GM19438 (cell line): ENCODE results near the gene MRPS22.

Experiments
- ATAC-seq: cut with Tn5 transposase; IDR thresholded peaks from one replicate; pipeline ENCODE4 v1.9.1; 2021; ENCODE audit warnings: low read depth; ENCODE audit not compliant: unreplicated experiment

Gene MRPS22

DNA sequence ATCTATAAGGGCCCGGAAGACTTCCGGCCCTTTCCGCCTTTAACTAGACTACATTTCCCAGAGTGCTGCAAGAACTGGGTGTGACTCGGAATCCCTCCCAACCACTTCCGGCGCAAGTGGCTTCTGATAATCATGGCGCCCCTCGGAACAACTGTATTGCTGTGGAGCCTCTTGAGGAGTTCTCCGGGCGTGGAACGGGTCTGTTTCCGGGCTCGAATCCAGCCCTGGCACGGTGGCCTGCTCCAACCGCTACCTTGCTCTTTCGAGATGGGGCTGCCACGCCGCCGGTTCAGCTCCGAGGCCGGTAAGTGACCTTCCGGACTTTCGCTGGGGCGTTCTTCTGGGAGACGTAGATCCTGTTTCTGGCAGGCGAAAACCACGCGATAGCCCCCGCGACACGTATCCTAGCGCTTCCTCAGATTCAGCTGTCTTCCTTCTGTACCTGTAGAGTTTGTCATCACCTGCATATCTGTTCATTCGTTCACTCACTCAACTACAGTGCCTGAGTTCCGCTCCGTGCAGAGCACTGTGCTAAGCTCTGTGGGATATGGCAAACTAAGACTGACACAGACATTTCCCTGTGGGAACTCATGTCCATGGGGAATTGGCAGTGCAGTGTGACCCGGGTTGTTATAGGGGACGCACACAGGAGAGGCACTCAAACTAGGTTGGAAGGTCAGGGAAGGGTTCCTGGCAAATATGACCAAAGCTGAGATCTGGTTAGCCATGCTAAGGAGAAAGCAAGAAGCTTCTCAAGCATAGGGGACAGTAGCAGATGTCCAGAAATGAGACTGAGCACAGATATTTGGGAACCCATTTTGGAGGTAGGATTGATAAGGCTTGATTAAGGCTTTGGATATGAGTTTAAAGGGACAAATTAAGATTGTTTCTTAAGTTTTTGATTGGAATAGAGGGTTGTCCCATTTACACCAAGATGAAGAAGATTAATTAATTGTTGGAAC is at the start of gene MRPS22:
MRPS22 (plus strand) TSS at position 126 of the 962 bp plus-strand sequence; CDS start at position 133, 7 bp downstream.
- peak; percentile 99 for ATAC-seq

GRCh38 chr3:139295040-139295439 is 48.8 kb upstream of the MRPS22 start:
- no peak for ATAC-seq

DNA sequence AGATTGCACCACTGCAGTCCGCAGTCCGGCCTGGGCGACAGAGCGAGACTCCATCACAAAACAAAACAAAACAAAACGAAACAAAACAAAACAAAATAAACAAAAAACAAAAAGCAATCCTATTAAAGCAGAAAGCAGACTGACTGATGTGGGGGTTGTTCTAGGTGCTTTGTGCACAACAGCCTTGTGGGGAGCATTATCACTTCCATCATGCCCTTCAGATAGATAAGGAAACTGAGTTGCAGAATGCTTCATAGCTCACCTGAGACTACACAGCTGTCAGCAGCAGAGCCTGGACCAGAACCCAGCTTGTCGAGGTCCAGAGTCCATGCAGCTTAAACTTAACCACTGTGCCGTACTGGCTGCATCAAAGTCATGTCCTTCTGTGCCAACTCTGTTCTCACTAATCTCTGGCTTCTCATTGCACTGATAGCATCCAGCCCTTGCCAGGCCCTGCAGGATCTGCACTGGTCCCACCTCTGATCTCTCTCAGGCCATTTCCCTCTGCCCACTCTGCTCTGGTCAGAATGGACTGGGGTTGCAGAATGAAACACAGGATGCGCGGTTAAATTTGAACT is 47.6 kb upstream of the MRPS22 start:
- no peak for ATAC-seq

- ATAC-seq: no peak
These were observed 46.1 kb upstream of the MRPS22 start for GRCh38 chr3:139297588-139298311.

DNA sequence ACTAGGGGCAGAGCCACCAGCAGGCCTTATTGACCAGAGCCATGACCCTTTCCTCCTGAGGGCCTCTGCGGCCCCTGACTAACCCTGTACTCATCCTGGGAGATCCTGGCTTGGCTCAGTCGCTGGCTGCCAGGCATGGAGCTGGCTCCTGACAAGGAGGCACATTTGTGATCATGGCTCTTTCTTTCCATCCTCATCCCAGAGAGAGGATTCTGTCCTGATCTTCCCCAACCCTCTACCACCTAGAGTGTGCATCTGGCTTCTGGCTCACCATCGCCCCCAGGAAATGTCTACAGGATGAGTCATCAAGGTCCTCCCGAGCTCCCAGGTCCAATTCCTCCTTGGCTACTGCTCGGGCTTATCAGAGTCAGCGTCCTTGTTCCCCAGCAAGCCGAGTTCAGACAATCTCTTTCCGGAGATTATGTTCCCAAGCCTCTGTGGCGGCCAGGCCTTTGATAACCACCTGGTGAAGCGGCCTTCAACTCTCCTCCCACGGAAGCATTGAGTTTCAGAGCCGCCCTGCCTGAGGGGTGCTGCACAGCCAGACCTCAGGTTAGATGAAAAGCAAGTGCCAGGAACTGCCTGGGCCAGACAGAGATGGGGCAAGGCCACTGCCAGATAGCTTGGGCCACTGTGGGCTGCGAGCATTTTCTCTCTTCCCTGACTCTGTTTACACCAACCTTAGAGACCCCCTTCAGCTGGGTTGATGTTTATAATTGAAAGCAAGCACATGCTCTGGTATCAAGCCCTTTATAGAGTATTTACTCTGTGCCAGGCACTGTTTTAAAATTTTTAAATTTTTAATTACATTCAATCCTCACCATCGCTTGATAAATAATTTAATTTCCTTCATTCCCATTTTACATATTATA is 44.3 kb upstream of the MRPS22 start:
- no peak for ATAC-seq

- no peak for ATAC-seq
These were observed 43.4 kb upstream of the MRPS22 start for GRCh38 chr3:139300416-139300815.

DNA sequence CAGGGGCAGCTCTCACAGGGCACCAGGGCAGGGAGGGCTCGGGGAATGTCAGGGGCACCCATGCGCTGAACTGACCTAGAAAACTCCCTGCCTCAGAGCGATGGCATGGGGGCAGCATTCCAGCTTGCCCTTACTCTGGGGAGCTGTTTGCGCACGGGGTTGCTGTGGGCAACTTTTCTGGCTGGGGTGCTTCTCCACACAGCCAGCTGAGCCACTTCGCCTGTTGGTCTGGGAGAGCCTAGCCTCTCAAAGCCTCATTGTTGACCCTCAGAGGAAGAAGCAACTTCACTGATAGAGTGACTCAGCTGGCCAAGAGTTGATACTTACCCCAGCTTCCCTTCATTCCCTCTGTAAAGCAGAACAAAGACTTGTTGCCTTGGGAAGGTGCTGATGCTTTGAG is 42.6 kb upstream of the MRPS22 start:
- no peak for ATAC-seq

DNA sequence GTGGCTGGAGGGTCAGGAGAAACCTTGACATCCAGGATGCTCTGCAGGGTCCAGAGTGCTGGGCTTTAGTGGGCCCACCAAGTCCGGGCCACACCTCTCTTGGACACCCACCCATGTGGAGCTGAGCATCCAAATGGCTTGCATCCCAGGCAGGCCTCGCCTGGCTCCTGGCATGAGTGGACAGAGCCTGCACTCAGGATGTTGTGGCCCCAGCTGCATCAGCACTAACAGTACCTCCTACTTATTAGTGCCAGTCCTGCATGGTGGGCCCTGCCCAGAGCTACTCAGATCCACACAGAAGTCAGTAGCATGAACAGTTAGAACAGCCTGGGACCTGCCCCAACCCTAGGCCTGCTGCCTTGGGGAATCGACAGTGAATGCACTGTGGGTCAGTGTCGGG is 42.2 kb upstream of the MRPS22 start:
- ATAC-seq: no peak

DNA sequence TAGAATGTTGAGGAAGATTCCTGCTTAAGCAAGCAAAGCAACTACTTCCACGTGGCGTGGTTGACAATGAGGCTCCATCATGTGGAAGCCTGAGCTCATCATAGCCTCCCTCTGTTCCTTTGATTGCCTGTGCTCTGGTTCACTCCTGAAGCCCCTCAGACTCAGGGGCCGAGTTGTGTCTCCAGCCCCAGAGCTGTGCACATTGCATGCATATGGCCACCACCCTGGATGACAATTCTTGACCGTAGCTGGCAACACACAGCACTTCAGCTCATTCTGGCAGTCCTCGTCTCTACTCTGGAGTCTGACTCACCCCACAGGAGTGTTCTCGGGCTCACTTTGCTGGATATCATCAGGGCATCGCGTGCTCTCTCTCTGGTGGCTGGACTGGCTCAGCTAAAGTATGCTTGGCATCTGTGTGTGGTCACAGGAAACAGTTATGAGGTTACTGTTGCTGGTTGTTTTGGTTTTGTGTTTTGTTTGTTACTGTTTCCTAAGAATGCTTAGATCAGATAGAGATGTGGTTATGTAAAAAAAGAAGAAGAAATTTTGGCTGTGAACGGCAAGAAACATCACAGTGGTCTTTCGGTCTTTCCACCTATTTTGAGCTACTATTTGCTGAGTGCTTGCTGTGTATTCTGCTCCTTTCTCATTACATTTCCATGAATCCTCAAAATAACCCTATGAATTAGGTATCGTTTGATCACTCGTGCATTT is 41.6 kb upstream of the MRPS22 start:
- ATAC-seq: no peak

DNA sequence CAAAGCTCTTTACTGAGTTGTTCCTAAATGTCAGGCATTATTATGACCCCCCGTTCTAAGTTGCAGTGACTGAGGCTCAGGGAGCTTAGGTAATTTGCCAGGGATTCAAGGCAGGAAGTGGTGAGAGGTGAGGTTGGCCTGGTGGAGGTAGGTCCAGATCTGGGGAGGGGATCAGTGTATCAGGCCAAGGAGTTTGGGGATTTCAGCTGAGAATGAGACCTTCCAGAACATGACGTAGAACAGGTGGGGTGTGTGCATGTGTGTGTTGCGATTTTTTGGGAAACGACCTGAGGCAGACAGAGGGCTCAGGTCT is 41.1 kb upstream of the MRPS22 start:
- ATAC-seq: no peak

DNA sequence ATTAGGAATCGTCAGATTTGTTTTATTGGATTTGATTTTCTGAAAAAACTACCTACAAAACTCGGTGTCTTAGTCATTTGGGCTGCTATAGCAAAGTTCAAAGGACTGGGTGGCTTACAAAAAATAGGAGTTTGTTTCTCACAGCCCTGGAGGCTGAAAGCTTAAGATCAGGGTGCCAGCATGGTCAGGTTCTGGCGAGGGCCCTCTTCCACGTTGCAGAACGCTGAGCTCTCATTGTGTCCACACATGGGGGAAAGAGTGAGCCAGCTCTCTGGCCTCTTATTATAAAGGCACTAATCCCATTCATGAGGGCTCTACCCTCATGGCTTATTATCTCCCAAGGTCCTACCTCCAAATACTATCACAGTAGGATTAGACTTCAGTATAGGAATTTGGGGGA is 40.6 kb upstream of the MRPS22 start:
- no peak for ATAC-seq

GRCh38 chr3:139304383-139304782 is 39.4 kb upstream of the MRPS22 start:
- no peak for ATAC-seq

- ATAC-seq: no peak
These were observed 37.7 kb upstream of the MRPS22 start for GRCh38 chr3:139306078-139306477.

DNA sequence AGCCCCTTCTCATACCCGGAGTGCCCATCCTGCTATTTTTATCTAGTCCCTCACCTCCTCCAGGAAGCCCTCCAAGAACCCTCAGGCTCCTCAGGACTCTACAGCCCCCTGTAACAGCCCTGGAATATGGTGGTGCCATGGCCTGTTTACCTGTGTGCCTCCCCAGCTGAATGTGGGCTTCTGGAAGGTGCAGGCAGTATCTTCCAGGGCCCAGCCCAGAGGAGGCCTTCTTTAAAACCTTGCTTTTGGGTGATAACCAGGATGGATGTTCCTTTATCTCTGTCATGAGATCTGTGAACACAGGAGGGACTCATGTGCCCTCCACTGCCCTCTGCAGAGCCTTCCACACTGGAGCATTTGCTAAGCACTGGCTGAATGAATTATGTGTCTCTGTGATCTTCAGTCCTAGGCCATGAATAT is 36.7 kb upstream of the MRPS22 start:
- ATAC-seq: no peak

- ATAC-seq: no peak
These were observed 35.9 kb upstream of the MRPS22 start for GRCh38 chr3:139307601-139308555.

DNA sequence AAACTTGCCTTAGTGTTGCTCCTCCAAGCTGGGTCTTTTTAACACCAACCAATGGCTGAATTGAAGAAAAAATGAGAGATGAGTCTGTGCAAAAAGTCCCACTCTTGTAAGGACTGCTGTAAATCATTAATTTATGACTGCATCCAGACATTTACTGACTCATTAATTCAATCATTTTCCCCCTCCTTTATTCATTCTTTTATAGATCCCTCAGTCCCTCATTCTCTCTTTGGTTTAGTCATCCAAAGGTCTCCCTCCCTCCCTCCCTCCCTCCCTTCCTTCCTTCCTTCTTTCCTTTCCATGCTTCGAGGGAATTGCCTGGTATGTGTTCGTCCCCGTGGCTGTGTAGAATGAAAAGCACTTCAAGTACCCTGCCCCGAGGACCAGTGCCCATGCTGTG is 35.3 kb upstream of the MRPS22 start:
- no peak for ATAC-seq

GRCh38 chr3:139309061-139309591 is 34.7 kb upstream of the MRPS22 start:
- ATAC-seq: no peak

GRCh38 chr3:139309880-139310279 is 33.9 kb upstream of the MRPS22 start:
- no peak for ATAC-seq
